NOMO-1 treated with DMSO at 0.1 percent for 48 hours (cell line): ENCODE results near the gene SLCO2A1.

Experiments used
- DNase-seq: peaks from one replicate; lab custom pipeline; 2025; ENCODE audit not compliant: unreplicated experiment; lab: John Stamatoyannopoulos, UW

The SLCO2A1 gene

GRCh38 chr3:134061401-134061800 lies 31.7 kb upstream of the SLCO2A1 start:
- no peak for DNase-seq

GRCh38 chr3:134060561-134061385 lies 31.0 kb upstream of the SLCO2A1 start:
- DNase-seq, result no peak

- no peak for DNase-seq
These were observed 30.2 kb upstream of the SLCO2A1 start for GRCh38 chr3:134059671-134060560.

GRCh38 chr3:134059035-134059601 lies 29.4 kb upstream of the SLCO2A1 start:
- no peak for DNase-seq

- peak; percentile 58 for DNase-seq
These were observed 28.0 kb upstream of the SLCO2A1 start for GRCh38 chr3:134057654-134058110.

GRCh38 chr3:134057006-134057653 lies 27.4 kb upstream of the SLCO2A1 start:
- no peak for DNase-seq

- DNase-seq, result no peak
These were observed 26.8 kb upstream of the SLCO2A1 start for GRCh38 chr3:134056464-134056891.

GRCh38 chr3:134055661-134056060 lies 25.9 kb upstream of the SLCO2A1 start:
- no peak for DNase-seq

GRCh38 chr3:134054881-134055280 lies 25.2 kb upstream of the SLCO2A1 start:
- no peak for DNase-seq

- DNase-seq, result no peak
These were observed 24.5 kb upstream of the SLCO2A1 start for GRCh38 chr3:134054231-134054630.

- DNase-seq, result no peak
These were observed 22.6 kb upstream of the SLCO2A1 start for GRCh38 chr3:134052370-134052769.

GRCh38 chr3:134049676-134050075 lies 20.0 kb upstream of the SLCO2A1 start:
- no peak for DNase-seq

- no peak for DNase-seq
These were observed 18.7 kb upstream of the SLCO2A1 start for GRCh38 chr3:134048278-134048996.

- DNase-seq, result no peak
These were observed 14.7 kb upstream of the SLCO2A1 start for GRCh38 chr3:134044459-134044858.

- DNase-seq, result no peak
These were observed 10.3 kb upstream of the SLCO2A1 start for GRCh38 chr3:134040066-134040465.

- no peak for DNase-seq
These were observed 9.6 kb upstream of the SLCO2A1 start for GRCh38 chr3:134039161-134039862.

GRCh38 chr3:134038716-134039115 lies 9.0 kb upstream of the SLCO2A1 start:
- no peak for DNase-seq

- DNase-seq, result no peak
These were observed 8.4 kb upstream of the SLCO2A1 start for GRCh38 chr3:134038071-134038491.

GRCh38 chr3:134037168-134037567 lies 7.4 kb upstream of the SLCO2A1 start:
- DNase-seq, result no peak

- no peak for DNase-seq
These were observed 6.6 kb upstream of the SLCO2A1 start for GRCh38 chr3:134036291-134036690.
